BJ (cell line): Measurements from ENCODE around the gene FBXW12. TPM values are rescaled to one million over a fixed set of nuclear protein-coding genes. Genes with fewer than 3 reads are reported as not detected.

Source experiments
- CTCF ChIA-PET: fragments of 350-600 bp; formaldehyde crosslinking; extraction: SDS; loops from one replicate; lab custom pipeline; 2021; ENCODE audit warnings: antibody characterized with exemption, inconsistent platforms; lab: Yijun Ruan, JAX
- POLR2A ChIA-PET: fragments of 300-600 bp; sonication (Branson Sonifier 250); formaldehyde crosslinking; extraction: SDS; loops from one replicate; lab custom pipeline; 2021; ENCODE audit warnings: antibody characterized with exemption; lab: Charles Lee
- DNase-seq: peaks from one replicate; pipeline ENCODE4 v3.0.0-alpha.2; 2011; ENCODE audit warnings: low read depth
- H3K27me3 ChIP-seq: 2 replicates; pipeline ENCODE4 v1.6.0; 2011; ENCODE audit warnings: low read length; ENCODE audit not compliant: control insufficient read depth, insufficient read depth
- H3K36me3 ChIP-seq: 2 replicates; pipeline ENCODE4 v1.5.1; 2011; ENCODE audit warnings: low read length; ENCODE audit not compliant: control insufficient read depth, insufficient read depth
- H3K4me3 ChIP-seq: 2 replicates; pipeline ENCODE4 v1.5.1; 2011; ENCODE audit warnings: low read depth, mild to moderate bottlenecking, control low read depth, low read length
- polyA plus RNA-seq: library from polyadenylated mRNA; depleted of rRNA; stranded (reverse); fragments of >200 nt; gene quantifications from 2 replicates; pipeline ENCODE4 v1.2.3, GENCODE V29; 2011
- TF ChIP-seq, protein P1 (sequence below): IDR thresholded peaks from 2 replicates; pipeline ENCODE4 v1.5.1; 2011; ENCODE audit warnings: low read depth, mild to moderate bottlenecking, control low read depth, inconsistent platforms, low read length, moderate library complexity; ENCODE audit not compliant: insufficient read depth

Gene FBXW12
- polyA plus RNA-seq, 1 experiment = not detected

DNA sequence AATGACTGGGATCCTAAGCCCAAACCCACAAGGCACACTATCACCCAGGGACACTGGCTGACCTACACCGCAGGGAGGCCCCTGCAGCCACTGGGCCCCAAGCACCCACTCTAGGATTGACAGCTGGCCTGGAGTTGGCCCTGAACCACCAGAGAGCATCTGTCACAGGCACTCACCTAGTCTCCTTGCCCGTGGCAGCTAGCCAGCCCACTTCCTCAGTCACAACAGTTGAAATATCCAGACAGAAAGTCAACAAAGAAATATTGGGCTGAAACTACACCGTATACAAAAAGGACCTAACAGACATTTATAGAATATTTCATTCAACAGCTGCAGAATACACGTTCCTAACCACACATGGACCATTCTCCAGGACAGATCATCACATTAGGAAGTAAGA lies 33.4 kb upstream of the FBXW12 start:
- no peaks in the 10 kb centered on the region for H3K36me3 ChIP-seq
- POLR2A ChIA-PET = no interaction called here
- no peak for DNase-seq
- H3K4me3 ChIP-seq = no peak overlapping the region
- CTCF ChIA-PET = interaction anchor here (1.1 kb wide), 2 partner anchors 17 to 98 kb away, joined by 3 to 6 read pairs; no protein-coding TSS in a partner anchor
- peaks cover 11% of the 10 kb centered on the region for H3K27me3 ChIP-seq
- TF ChIP-seq, protein P1, sequence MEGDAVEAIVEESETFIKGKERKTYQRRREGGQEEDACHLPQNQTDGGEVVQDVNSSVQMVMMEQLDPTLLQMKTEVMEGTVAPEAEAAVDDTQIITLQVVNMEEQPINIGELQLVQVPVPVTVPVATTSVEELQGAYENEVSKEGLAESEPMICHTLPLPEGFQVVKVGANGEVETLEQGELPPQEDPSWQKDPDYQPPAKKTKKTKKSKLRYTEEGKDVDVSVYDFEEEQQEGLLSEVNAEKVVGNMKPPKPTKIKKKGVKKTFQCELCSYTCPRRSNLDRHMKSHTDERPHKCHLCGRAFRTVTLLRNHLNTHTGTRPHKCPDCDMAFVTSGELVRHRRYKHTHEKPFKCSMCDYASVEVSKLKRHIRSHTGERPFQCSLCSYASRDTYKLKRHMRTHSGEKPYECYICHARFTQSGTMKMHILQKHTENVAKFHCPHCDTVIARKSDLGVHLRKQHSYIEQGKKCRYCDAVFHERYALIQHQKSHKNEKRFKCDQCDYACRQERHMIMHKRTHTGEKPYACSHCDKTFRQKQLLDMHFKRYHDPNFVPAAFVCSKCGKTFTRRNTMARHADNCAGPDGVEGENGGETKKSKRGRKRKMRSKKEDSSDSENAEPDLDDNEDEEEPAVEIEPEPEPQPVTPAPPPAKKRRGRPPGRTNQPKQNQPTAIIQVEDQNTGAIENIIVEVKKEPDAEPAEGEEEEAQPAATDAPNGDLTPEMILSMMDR = no peak

DNA sequence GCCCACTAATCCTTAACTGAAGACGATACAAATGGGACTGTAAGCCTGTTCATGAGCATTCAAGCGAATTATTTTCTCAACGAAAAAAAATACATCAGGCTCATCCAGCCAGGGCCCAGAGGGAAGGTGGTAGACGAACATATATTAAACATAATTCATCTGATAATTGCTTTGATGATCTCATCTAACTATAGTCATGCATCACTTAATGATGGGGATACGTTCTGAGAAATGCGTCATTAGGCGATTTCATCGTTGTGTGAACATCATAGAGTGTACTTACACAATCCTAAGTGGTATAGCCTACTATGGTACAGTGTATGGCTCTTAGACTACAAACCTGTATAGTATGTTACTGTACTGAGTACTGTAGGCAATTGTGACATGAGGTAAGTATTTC lies 28.6 kb upstream of the FBXW12 start:
- ChIA-PET CTCF (interaction anchor here (1.3 to 1.4 kb wide), 2 partner anchors 9 to 13 kb away, joined by 3 read pairs; no protein-coding TSS in a partner anchor), POLR2A (no interaction called here)
- no peak for DNase-seq
- Histone ChIP-seq H3K27me3 (peaks cover 3% of the 10 kb centered on the region; the same call in 1 of the 2 replicates), H3K36me3 (no peaks in the 10 kb centered on the region), H3K4me3 (no peak overlapping the region)
- TF ChIP-seq, protein P1 = no peak

DNA sequence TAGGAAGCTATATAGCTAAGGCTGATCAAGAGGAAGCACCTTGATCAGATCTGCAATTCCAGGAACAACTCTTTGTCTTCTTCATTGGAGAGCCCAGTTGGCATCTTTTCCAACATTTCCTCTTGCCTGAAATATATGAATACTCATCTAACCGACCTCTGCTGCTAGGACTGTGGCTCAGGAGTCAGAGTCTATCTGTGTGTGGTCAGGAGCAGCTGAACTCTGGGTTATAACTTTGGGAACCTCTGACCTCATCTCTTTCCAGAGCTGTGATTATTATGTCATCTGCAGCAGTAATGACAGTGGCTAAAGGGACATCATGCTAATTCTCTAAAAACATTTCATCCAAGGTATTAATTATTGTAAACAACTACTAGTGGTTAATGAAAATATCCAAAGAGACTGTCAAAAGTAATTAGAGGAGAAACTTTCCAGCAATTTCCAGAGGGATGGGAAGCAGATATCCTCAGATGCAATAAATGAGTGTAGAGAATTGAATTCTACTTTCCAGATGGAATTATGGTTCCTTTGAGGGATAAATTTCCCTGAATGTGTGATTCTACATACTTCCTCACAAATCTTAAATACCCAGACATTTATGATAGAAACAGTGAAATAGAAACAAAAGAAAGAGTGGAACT lies 27.0 kb upstream of the FBXW12 start:
- TF ChIP-seq, protein P1 = no peak
- peaks cover 2% of the 10 kb centered on the region; the same call in 1 of the 2 replicates for H3K27me3 ChIP-seq
- POLR2A ChIA-PET = no interaction called here
- H3K4me3 ChIP-seq = no peak overlapping the region
- no peak for DNase-seq
- CTCF ChIA-PET = interaction anchor here (1.0 to 1.4 kb wide), 3 partner anchors 8 to 91 kb away, joined by 3 to 4 read pairs (median 3); no protein-coding TSS in a partner anchor
- H3K36me3 ChIP-seq = no peaks in the 10 kb centered on the region

DNA sequence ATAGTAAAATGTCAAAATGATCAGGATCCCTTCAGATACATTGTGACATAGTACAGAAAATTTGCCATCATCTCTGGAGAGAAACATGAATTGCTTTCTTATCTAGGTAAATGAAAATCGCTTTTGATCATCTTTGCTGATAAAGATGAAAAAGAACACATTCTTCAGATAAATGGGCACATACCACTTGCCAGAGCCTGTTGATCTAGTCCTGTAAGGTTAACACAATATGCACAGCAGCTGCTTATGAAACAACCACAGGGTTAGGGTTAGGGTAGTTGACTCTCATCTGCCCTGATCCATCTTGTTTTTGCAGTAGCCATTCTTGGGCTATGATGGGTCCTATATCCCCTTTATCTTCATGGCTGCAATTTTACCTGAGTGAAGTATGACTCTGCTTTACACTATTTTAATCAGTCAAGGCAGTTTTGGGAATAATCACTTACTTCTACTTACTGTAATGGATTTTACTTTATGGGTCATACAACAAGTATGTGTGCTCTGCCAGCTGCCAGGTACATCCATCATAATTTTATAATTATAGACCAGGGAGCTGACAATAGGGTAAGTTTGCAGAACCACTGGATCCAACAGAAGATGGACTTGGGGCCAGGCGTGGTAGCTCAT lies 26.0 kb upstream of the FBXW12 start:
- Histone ChIP-seq H3K36me3 (no peaks in the 10 kb centered on the region), H3K27me3 (peaks cover 3% of the 10 kb centered on the region; the same call in 1 of the 2 replicates), H3K4me3 (no peak overlapping the region)
- CTCF ChIA-PET = interaction anchor here (1.3 kb wide), 2 partner anchors 11 to 55 kb away, joined by 4 to 5 read pairs; no protein-coding TSS in a partner anchor
- DNase-seq = no peak
- TF ChIP-seq, protein P1 = no peak
- POLR2A ChIA-PET = no interaction called here

DNA sequence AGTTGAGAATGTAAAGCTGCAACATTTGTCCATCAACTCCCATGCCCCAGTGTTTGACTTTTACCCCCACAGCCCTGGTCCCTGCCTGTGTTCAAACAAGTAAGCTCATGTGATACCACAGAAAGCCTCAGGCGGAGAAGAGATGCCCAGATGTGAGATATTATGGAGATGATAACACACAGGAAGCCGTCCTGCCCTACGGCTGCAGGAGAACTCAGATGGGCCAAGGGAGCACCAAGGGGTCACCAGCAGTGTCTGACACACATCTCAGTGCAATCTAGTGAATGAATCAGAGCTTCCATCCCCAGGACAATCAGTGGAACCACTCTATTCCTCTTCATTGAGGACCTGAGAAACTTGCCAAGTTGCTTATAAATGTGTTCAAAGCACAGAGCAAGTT lies 24.5 kb upstream of the FBXW12 start:
- H3K4me3 ChIP-seq = no peak overlapping the region
- no peaks in the 10 kb centered on the region for H3K36me3 ChIP-seq
- ChIA-PET POLR2A (no interaction called here), CTCF (interaction anchor here (1.3 kb wide), 1 partner anchor 9 kb away, joined by 5 read pairs; no protein-coding TSS in a partner anchor)
- no peak for DNase-seq
- TF ChIP-seq, protein P1 = no peak
- peaks cover 7% of the 10 kb centered on the region for H3K27me3 ChIP-seq
